Measurements from ENCODE around the gene ACOXL.

Gene ACOXL

DNA sequence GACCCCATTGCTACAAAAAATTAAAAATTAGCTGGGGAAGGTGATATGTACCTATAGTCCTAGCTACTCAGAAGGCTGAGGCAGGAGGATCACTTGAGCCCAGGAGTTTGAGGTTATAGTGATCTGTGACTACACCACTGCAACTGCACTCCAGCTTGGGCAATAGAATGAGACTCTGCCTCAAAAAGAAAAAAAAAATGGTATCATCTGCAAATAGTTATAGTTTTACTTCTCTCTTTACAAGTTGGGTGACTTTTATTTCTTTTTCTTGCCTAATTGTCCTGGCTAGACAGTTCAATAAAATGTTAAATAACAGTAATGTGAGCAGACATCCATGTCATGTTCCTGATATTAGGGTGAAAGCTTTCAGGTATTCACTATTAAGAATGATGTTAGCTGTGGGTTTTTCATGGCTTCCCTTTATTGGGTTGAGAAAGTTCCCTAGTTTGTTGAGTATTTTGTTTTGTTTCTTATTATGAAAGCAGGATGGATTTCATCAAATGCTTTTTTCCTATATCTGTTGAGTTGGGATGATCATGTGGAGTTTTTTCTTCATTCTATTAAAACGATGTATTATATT lies 24.9 kb upstream of the ACOXL start:
- TF ChIP-seq, protein P1, sequence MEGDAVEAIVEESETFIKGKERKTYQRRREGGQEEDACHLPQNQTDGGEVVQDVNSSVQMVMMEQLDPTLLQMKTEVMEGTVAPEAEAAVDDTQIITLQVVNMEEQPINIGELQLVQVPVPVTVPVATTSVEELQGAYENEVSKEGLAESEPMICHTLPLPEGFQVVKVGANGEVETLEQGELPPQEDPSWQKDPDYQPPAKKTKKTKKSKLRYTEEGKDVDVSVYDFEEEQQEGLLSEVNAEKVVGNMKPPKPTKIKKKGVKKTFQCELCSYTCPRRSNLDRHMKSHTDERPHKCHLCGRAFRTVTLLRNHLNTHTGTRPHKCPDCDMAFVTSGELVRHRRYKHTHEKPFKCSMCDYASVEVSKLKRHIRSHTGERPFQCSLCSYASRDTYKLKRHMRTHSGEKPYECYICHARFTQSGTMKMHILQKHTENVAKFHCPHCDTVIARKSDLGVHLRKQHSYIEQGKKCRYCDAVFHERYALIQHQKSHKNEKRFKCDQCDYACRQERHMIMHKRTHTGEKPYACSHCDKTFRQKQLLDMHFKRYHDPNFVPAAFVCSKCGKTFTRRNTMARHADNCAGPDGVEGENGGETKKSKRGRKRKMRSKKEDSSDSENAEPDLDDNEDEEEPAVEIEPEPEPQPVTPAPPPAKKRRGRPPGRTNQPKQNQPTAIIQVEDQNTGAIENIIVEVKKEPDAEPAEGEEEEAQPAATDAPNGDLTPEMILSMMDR (IDR thresholded peaks at IDR 0.05) = no peak
- Histone ChIP-seq H3K36me3 (ENCODE audit: control insufficient read depth, insufficient read depth, low read length) (no peaks in the 10 kb centered on the region), H3K27me3 (ENCODE audit: control insufficient read depth, insufficient read depth, low read length) (no peaks in the 10 kb centered on the region), H3K79me2 (no peaks in the 10 kb centered on the region), H3K9ac (no peak overlapping the region), H3K4me2 (ENCODE audit: low read length) (no peak overlapping the region), H3K9me3 (ENCODE audit: control insufficient read depth, low read length) (no peaks in the 10 kb centered on the region), H3K4me1 (no peaks in the 10 kb centered on the region), H3K4me3 (ENCODE audit: low read depth, low read length) (no peak overlapping the region), H2AFZ (no peak overlapping the region), H3K27ac (no peak overlapping the region)

DNA sequence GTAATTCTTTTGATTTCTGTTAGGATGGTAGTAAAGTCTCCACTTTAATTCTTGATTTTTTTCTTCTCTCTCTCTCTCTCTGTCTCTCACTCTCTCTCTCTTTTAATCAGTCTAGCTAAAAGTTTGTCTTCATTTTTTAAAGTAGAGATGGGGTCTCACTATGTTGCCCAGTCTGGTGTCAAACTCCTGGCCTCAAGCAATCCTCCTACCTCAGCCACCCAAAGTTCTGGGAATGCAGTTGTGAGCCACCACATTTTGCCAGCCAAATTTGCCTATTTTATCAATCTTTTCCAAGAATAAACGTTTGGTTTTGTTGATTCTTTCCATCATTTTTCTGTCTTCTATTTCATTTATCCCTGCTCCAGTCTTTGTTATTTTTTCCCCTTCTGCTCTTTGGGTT lies 23.9 kb upstream of the ACOXL start:
- no peaks in the 10 kb centered on the region for H3K27me3 ChIP-seq (ENCODE audit: control insufficient read depth, insufficient read depth, low read length)

DNA sequence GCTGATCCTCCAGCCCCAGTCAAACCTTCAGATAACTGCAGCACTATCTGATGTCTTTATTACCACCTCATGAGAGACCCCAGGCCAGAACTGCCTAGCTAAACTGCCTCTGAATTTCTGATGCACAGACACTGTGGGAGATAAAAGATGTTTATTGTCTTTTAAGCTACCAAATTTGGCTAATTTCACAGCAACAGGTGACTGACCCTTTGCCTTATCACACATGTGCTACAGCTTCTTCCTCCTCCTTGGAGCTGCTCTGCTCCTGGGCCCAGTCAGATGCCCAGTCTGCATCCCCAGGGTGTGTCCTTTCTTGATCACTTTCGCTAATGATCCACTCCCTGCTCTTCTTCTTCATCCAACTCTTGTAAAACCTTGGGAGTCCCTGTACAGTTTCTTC lies 19.6 kb upstream of the ACOXL start:
- no peaks in the 10 kb centered on the region for H3K9me3 ChIP-seq (ENCODE audit: control insufficient read depth, low read length)
- no peaks in the 10 kb centered on the region for H3K4me1 ChIP-seq
- H3K27me3 ChIP-seq (ENCODE audit: control insufficient read depth, insufficient read depth, low read length) = no peaks in the 10 kb centered on the region
- no peak overlapping the region for H3K4me3 ChIP-seq (ENCODE audit: low read depth, low read length)
- no peak overlapping the region for H3K4me2 ChIP-seq (ENCODE audit: low read length)
- TF ChIP-seq, protein P1 (IDR thresholded peaks at IDR 0.05) = no peak
- no peaks in the 10 kb centered on the region for H3K36me3 ChIP-seq (ENCODE audit: control insufficient read depth, insufficient read depth, low read length)
- H2AFZ ChIP-seq = no peak overlapping the region
- H3K27ac ChIP-seq = no peak overlapping the region
- no peaks in the 10 kb centered on the region for H3K79me2 ChIP-seq
- no peak overlapping the region for H3K9ac ChIP-seq

More for the DNA sequence above, 23.9 kb upstream of the ACOXL start:
- no peaks in the 10 kb centered on the region for H3K9me3 ChIP-seq (ENCODE audit: control insufficient read depth, low read length)
- H3K36me3 ChIP-seq (ENCODE audit: control insufficient read depth, insufficient read depth, low read length) = no peaks in the 10 kb centered on the region
- TF ChIP-seq, protein P1 (IDR thresholded peaks at IDR 0.05) = no peak
- H3K79me2 ChIP-seq = no peaks in the 10 kb centered on the region
- no peak overlapping the region for H3K27ac ChIP-seq
- no peaks in the 10 kb centered on the region for H3K4me1 ChIP-seq
- H3K4me3 ChIP-seq (ENCODE audit: low read depth, low read length) = no peak overlapping the region
- H3K4me2 ChIP-seq (ENCODE audit: low read length) = no peak overlapping the region
- no peak overlapping the region for H2AFZ ChIP-seq
- no peak overlapping the region for H3K9ac ChIP-seq

DNA sequence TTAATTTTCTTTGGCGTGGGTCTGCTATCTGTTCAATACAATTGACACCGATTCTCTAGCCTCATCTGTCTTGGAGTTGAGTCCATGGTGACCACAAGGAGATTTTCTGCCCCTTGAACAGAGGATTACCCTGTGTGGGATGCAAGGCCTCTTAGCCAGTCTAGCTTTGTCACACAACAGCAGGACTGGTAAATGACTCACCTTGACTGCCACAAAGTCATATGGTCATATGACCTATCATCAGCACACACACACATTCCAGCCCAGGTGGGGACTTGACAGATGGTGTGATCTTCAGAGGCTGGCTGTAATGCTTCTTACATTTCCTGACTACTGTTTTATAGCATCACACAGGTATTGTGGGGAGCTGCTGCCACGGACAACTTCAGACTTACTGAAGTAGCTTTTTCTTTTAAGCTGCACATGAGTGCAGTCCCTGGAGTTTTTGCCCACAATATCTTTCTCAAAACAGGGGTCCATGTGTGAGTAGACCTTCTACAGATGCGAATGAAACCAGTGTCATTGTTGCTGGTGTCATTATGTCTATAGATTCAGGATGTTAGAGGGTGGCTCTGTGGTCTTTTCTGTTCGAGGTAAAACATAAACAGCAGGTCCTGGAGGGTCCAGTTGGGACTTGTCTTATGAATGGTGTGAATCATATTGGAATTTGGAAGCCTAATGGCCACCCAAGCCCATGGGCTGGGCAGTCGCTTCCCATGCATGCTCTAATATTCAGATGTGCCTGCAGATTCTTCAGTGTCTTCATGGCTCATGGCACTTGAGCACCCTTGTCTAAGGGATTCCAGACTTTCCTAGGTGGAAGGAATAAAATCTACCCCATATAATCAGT lies 18.6 kb upstream of the ACOXL start:
- no peaks in the 10 kb centered on the region for H3K27me3 ChIP-seq (ENCODE audit: control insufficient read depth, insufficient read depth, low read length)
- H3K36me3 ChIP-seq (ENCODE audit: control insufficient read depth, insufficient read depth, low read length) = no peaks in the 10 kb centered on the region
- no peaks in the 10 kb centered on the region for H3K9me3 ChIP-seq (ENCODE audit: control insufficient read depth, low read length)
- H3K79me2 ChIP-seq = no peaks in the 10 kb centered on the region
- no peak overlapping the region for H3K9ac ChIP-seq
- TF ChIP-seq, protein P1 (IDR thresholded peaks at IDR 0.05) = no peak
- no peak overlapping the region for H3K4me3 ChIP-seq (ENCODE audit: low read depth, low read length)
- no peak overlapping the region for H3K4me2 ChIP-seq (ENCODE audit: low read length)
- no peaks in the 10 kb centered on the region for H3K4me1 ChIP-seq
- no peak overlapping the region for H2AFZ ChIP-seq
- no peak overlapping the region for H3K27ac ChIP-seq
